Measurements from ENCODE around the gene WWOX.

Gene WWOX

DNA sequence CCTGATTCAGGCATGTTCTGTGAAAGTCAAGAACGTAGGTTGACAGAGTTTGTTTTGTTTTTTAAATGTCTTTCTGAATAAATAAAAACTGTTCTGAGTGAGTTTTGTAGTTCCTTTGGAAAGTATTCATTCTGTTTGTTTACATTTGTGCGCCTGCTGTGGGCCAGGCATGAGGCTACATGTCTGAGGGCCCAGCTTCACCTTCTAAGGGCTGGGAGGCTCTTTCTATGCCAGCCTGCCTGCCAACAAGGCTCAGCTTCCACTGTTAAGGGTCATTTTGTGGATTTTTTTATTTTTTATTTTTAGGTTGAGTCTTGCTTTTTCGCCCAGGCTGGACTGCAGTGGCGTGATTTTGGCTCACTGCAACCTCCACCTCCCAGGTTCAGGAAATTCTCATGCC is 6.1 kb downstream of the WWOX start:
- no peak for DNase-seq (ENCODE audit: low read depth)

DNA sequence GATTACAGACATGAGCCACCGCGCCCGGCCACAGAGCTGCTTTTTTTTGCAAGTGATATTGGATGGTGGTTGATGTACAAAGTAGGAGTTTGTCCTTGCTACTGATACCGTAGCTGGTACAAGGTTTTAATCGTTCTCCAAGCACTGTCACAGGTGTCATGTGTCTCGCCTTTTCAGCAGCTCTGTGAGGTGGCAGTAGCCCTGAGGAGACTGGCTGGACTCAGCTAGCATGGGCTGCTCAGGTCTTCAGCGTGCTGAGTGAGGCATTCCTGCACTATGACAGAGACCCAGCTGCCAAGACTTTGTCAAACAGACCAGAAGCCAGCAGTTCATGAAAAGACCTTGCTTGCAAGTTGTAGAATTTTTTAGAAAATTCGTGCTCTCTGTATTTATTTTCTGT is 7.2 kb downstream of the WWOX start:
- no peak for DNase-seq (ENCODE audit: low read depth)

DNA sequence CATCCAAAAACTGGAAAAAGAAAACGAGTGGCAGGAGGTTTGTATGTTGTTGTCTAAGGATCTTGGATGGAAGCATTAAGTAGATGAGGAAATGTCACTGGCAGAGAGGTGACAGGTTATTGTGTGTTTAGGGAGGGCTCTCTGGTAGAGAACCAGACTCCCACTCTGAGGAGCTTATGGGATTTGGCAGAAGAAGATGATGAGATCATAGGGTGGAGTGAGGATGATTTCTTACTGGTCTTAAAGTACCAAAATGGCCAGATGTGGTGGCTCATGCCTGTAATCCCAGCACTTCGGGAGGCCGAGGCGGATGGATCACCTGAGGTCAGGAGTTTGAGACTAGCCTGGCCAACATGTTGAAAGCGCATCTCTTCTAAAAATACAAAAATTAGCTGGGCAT is 9.0 kb downstream of the WWOX start:
- DNase-seq (ENCODE audit: low read depth), result no peak

DNA sequence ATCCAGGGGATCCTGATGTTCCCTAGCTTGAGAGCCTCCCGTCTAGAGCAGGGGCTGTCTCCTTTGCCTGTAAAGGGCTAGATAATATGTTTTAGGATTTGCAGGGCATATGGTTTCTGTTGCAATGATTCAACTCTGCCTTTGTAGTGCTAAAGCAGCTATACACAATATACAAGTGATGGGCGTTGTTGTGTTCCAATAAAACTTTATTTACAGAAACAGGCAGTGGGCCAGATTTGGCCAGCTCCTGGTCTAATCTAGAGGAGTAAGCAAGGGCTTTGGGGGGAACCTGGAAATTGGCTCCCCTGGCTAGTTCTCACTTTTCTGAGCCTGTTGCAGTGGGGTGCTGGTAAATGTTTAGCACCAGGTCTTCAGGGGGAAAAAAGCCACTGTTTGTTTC is 13.8 kb downstream of the WWOX start:
- DNase-seq (ENCODE audit: low read depth), result no peak

DNA sequence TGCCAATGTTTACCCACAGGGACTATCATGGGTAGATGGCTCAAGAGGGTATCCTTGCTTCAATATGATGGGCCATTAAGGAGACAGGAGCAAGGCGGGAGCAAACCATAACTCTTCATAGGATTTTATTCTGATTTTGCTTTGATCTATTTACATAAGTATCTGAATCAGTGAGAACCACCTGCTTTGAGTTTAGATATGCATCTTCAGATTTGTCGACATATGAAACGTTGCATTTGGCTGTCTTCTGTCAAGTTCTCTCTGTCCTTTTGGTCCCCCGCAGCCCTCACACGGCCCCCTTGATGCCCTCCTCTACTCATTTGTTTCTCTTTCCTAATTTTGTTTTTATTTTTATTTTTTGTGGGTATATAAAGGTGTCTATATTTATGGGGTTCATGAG is 16.2 kb downstream of the WWOX start:
- no peak for DNase-seq (ENCODE audit: low read depth)

DNA sequence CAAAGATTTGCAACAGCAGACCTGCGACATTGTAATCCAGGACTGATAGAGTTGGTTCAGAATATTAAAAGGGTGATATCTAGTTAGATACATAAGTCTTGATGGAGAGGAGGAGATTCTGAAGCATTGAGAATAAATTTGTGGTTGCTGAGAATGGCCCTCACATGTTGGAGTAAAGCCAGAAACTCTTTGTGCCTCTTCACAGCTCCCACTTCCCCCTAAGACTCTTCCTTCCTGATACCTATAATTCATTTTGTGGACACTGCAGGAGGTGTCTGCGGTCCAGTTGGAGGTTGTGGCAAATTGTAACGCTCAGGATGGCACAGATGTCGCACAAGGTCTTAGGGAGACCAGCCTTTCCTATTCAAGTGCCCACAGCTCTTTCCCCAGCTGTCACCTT is 17.5 kb downstream of the WWOX start:
- no peak for DNase-seq (ENCODE audit: low read depth)

DNA sequence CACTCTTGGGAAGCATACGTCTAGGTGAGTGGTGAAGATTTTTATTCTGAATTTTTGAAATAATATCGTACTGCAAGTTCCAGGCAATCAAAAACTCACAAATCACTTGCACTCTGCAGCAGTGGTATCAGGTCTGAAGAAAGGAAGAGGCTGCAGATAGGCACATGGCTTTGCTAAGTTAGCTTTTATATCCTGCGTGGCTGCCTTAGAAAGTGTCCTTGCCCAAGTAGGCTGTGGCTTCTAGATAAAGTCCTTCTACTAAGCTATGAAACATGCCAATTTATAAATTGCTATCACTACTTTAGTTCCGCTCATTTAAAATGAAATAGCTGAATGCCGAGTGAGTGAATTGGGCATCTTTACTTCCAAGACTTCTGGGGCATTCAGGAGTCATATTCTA is 17.9 kb downstream of the WWOX start:
- no peak for DNase-seq (ENCODE audit: low read depth)

DNA sequence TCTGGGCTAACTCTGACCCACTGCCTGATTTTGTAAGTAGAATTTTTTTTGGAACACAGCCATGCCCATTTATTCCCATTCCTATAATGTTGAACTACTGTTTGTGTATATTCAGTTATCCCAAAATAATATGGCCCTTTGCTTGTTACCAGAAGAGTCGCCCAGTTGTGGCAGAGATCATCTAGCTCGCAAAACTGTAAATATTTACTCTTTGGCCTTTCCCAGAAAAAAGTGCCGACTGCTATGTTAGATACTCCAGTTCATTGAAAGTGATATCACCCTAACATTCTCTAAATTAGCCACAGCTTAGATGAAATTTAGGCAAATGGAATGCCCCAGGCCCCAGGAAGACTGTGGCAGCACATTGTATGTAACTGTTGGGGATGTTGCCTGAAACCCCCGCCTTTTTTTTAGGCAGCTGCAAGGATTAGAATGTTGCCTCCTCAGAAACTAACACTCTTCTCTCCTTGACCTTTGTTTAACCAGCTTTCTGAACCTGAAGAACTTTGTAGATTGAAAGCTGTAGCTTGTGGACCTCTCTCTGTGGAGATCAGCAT is 19.1 kb downstream of the WWOX start:
- no peak for DNase-seq (ENCODE audit: low read depth)

DNA sequence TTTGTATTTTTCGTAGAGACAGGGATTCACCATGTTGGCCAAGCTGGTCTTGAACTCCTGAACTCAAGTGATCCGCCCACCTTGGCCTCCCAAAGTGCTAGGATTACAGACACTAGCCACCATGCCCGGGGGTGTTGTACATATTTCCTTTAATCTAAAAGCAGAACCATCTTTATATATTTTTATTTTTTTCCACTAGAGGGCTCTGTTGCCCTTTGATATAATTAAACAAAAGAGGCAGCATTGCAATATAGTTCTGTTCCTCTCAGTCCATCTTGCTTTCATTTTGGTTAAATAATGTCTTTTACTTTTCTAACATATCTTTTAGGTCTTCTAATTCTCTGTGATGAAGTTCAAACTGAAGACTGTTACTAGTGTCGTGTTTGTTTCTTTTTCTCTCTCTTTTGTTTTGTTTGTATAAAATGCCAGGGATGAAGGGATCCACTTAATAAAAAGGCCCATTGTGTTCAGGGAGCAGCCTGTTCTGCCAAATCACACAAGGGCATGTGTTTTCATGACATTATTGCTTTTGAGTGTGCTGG is 23.4 kb downstream of the WWOX start:
- no peak for DNase-seq (ENCODE audit: low read depth)

DNA sequence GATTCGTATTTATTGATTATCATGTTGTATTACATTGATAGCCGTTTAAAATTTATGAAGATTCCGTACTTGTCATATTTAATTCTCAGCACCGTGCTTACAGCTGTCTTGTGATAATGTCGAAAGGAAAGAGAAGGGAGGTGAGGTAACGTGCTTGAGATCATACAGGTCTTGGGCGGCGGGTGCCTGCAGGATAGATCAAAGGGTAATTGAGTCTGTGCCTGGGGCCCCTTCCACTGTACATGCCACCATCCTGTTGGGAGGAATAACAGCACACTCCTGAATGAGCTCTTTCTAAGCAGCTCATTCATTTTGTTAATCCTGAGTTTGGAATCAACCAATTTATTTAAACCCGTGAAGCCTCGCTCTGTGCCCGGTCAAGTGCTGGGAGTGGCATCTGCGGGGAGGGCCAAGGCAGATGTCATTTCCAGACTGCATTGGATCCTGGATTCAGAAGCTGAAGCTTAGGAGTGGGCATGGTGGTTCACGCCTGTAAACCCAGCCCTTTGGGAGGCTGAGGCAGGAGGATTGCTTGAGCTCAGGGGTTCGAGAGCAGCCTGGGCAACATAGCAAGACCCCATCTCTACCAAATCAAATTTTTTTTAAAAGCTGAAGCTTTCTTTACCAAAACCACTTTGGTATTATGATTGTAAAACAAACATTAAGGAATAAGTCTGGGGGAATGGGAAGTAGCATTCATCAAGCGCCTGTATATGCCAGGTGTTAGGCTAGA is 25.8 kb downstream of the WWOX start:
- DNase-seq (ENCODE audit: low read depth), result no peak

DNA sequence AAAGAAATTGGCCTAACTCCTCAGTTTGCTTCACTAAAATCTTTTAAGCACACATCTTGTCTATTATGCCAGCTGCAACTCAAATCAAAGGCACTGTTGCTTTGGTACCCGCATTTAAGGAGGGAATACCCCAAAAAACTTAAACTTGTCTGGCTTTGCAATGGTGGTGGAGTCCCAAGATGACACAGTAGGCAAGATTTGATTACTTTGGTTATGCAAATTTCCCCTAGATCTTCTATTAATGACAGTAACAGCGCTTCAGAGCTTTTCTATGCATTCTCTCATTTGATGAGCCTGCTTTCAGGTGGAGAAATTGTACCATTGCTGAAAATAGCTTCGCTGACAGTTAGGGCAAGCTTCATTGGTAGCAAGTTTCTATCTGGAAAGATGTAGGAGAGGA is 27.2 kb downstream of the WWOX start:
- no peak for DNase-seq (ENCODE audit: low read depth)

DNA sequence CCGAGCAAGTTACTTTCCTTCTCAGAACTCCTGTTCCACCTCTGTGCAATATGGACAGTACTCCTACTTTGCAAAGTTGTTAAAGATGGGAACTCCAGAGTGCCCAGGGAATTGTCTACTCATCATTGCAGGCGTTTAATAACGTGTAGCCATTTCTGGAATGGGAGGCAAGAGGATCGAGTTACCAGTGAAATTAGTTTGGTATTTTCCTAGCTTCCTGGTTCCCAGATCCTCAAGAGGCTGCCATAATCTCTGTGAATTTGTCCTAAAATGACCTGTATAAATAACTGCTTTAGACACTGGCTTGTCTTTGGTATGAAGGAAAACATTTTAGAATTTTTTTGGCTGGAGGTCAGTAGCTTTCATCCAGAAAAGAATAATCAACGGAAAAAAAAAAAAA is 27.7 kb downstream of the WWOX start:
- no peak for DNase-seq (ENCODE audit: low read depth)

DNA sequence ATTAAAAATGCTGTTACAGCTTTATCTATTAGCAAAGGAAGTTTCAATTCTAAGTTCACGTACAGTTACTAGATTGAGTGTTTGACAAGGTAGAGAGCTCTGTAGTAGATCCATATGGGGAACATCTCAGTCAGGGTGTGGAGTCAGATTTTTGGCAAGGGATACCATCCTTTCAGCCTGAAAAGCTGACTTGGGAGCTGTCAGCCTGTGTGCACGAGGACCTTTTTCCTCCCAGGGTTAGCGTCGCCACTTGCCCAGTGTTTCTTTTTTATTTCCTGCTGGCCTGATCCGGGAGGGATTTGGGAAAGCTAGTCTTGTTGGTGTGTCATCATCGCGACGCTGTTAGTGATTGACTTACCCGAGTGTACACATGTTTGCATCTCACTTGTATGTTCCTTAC is 29.5 kb downstream of the WWOX start:
- DNase-seq (ENCODE audit: low read depth), result no peak

DNA sequence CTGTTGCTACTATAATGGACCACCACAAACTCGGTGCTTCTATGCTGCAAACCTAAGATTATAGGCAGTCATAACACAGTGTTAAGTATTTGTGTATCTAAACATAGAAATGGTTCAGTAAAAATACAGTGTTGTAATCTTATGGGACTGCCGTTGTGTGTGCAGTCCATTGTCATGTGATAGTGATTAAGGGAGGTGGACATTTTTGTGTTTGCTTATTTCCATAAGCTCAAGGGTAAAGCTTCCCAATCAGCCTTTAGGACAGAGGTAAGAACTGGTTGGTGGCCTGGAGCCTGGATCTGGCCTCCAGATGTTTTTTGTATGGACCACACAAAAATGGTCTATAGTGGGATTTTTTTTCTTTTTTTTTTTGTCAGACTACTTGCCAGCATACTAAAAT is 29.9 kb downstream of the WWOX start:
- no peak for DNase-seq (ENCODE audit: low read depth)

DNA sequence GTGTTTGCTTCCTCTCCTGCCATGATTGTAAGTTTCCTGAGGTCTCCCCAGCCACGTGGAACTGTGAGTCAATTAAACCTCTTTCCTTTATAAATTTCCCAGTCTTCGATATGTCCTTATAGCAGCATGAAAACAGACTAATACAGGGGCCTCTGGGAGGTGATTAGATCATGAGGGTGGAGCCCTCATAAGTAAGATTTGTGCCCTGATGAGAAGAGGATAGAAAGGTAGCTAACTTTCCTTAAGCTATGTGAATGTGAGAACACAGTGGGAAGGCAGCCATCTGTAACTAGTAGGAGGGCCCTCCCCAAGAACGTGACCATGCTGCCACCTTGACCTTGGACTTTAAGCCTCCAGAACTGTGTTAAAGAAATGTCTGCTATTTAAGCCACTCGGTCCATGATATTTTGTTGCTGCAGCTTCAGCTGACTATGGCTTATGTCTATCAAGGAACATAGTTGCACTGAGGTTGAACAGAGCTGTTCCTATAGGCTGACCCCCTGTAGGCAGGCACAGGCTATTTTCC is 30.7 kb downstream of the WWOX start:
- DNase-seq (ENCODE audit: low read depth), result no peak

DNA sequence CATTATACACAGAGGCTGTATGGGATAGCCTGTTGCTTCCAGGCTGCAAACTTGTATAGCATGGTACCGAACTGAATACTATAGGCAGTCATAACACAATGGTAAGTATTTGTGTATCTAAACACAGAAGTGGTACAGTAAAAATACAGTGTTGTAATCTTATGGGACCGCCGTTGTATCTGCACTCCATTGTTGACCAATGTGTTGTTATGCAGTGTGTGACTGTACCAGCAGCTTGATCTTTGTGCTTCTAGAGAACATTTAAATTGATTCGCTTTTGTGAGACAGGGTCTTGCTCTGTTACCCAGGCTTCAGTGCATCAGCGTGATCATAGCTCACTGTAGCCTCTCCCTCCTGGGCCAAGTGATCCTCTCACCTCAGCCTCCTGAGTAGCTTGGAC is 31.5 kb downstream of the WWOX start:
- no peak for DNase-seq (ENCODE audit: low read depth)

DNA sequence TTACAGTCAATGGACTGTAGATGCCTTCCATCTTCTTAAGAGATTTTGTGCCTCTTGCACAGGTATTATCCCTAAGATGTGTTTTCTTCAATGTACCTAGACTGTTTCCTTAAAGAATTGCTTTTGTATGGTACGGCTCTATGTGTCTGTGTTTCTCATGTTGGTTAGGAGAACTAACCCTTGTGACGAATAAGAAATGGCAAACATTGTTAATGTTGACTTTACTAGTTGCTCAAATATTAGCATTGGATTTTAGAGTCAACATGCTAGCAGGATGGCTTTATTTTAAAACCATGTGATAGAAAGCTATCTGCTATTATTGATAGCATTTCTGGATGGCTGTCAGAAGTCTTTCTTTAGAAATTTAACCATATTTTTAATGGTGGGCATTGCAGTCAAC is 34.5 kb downstream of the WWOX start:
- no peak for DNase-seq (ENCODE audit: low read depth)

DNA sequence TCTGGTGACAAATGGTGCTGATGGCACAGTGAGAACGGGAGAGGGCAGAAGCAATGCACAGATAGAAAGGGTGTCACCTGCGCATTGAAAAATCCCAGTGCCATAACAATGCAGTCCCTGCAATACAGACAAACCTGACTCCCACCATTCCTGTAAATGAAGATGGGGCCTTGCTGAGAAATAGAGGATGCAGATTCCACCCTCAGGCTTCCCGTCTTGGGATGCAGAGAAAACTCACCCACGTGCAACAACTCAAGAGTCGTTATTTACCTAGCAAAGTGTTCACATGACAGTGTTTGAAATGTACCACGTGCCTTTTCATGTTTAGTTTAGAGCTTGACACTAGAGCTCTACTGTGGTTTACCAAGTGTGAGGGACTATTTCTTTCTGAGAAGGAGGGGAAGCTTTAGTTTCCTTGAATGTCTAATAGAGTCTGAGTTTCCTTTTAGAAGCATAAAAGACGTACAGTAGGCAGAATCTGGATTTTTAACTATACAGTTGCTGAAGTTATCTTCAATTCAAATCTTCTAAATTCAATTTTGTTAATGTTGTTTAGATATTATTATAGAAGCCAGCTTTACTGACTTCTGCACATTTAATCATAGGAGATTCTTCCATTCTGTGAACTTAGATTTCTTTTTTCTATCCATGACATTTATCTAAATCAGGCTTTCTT is 35.6 kb downstream of the WWOX start:
- DNase-seq (ENCODE audit: low read depth), result no peak

DNA sequence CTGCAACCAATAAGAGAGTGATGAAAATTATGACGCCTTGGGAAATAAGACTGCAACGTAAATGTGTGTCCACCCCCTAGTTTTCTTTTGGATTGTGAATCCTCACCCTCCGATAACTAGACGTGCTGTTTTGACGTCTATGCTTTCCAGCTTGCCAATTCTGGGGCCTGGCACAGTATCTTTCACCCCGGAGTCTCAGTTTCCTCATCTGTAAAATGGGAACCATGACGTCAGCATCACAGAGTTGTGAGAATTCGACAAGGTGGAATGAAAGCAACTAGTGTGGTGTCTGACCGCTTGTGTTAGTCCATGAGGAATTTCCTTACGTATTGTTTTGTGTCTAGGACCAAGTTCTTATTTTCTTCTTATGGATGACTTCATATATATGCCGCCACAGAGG is 37.7 kb downstream of the WWOX start:
- no peak for DNase-seq (ENCODE audit: low read depth)

DNA sequence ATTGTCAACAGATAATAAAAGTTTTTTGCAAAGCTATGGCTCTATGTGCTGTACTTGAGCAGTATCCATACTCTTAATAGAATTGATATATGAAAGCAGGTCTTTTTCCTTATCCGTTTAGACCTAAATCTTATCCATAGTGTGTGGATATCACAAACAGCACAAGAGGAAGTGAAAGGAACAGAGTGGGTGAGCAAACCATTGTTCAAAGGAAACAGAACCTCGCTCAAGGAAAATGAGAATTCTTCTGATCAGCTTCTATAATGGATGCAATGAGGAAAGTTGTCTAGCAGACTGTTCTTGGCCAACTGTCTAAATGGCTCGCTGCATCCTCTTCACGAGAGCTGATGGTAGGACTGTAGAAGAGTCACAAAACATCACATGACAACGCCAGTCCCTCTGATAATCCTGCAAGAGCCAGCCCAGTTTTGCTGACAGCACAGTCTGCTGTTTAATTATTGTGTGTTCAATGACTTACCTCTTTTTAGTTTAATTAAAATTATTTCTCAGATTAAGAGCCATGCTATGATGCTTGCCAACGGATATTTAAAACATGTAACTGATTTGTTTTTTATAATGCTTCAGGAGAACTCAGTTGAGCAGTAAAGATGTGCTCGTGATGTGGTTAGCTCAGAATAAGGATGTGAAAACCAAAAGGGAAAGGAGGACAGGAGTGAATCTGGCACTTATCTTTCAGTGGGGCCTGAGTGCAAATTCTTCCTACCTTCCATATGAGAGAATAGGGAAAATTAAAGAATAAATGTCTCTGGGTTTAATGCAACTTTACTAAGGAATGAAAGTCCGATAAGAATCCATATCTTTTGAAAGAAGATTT is 38.5 kb downstream of the WWOX start:
- no peak for DNase-seq (ENCODE audit: low read depth)

DNA sequence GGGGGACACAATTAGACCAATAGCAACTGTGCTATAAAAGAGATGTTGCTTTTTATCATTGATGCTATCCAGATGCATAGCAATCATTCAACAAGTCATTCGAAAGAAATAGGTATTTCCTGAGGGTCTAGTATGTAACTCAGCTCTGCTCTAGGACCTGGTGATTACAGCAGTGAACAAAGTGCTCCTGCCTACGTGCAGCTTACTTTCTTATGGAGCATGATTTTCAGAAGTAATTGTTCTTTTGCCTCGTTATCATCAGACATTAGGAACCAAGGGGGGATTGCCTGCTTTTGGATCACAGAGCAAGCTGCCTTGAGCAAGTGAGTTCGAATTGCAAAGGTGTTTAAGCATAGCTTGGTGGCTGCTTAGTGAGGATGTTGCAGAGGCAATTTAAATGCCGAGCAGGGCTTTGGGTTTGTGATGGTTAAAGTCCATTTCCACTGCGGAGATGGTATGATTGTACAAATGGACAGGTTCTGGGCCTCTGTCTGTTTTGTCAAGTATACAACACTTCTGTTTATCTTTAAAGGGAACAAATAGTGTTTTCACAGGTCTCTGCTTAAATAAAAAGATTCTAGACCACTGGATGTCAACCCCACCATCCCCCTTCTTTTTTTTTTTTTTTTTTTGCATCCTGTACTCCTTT is 41.5 kb downstream of the WWOX start:
- no peak for DNase-seq (ENCODE audit: low read depth)

DNA sequence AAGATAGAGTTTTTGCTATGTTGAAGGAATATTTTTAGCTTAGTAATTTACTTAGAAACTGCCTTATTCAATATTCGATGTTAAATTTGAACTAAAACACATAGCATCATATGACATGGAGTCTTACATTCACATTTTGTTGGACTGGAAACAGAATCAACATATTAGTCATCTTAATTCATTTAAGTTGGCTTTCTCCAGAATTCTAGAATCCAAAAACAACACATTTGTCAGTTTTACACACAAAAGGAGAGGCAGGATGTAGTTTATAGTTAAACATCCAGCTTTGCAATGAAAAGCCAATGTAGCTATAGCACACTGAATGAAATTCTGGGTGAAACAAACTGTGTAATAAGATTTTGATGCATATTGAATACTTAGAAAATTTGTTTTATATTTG is 43.3 kb downstream of the WWOX start:
- no peak for DNase-seq (ENCODE audit: low read depth)
